Psoas muscle (tissue), 8 donors: ENCODE results near the gene HOOK1. TPM values are rescaled to one million over a fixed set of nuclear protein-coding genes. Genes with fewer than 3 reads are reported as not detected.

Experiments
- ATAC-seq, 4 donors: fragments of 200-7000 bp; cut with Tn5 transposase; one replicate each; pipeline ENCODE4 v1.9.1; 2020; ENCODE audit warnings: moderate library complexity in 3 of 4, mild to moderate bottlenecking in 2 of 4
- DNase-seq, 2 donors: peaks; one replicate each; pipeline ENCODE4 v3.0.0-alpha.2; 2020
- H3K27ac ChIP-seq: fragments of 200-600 bp; one replicate; pipeline ENCODE4 v1.8.0; 2022
- H3K27me3 ChIP-seq, 3 donors: fragments of 200-600 bp in 1 of 3; one replicate each; pipeline versions ENCODE4 v1.6.1 to v1.8.0; 2013 to 2022; ENCODE audit warnings: low read length in 2 of 3, mild to moderate bottlenecking in 2 of 3, moderate library complexity in 1 of 3; ENCODE audit not compliant: insufficient read depth in 3 of 3
- H3K36me3 ChIP-seq, 2 donors: fragments of 200-600 bp in 1 of 2; one replicate each; pipeline versions ENCODE4 v1.6.1 to v1.8.0; 2013 to 2022; ENCODE audit warnings: low read depth in 1 of 2, mild to moderate bottlenecking in 1 of 2, moderate library complexity in 1 of 2; ENCODE audit not compliant: insufficient read depth in 1 of 2
- H3K4me1 ChIP-seq: fragments of 200-600 bp; one replicate; pipeline ENCODE4 v1.8.0; 2022
- H3K4me3 ChIP-seq: fragments of 200-600 bp; one replicate; pipeline ENCODE4 v1.8.0; 2022; ENCODE audit warnings: mild to moderate bottlenecking
- H3K9me3 ChIP-seq: fragments of 200-600 bp; one replicate; pipeline ENCODE4 v1.8.0; 2022
- CTCF ChIP-seq: fragments of 200-600 bp; IDR thresholded peaks from one replicate; pipeline ENCODE4 v1.8.0; 2022; ENCODE audit warnings: antibody characterized with exemption
- WGBS, 3 donors: extraction: QIAGEN DNeasy Blood & Tissue Kit; methylation state at CpG; one replicate each; pipeline versions ENCODE4 v1.1.6 to v1.1.7; 2013; 5-methylcytosine and 5-hydroxymethylcytosine counted together
- intact Hi-C, 2 donors: fragments of 100-400 bp; cut with DNase I; formaldehyde crosslinking; loops; one replicate each; pipeline versions ENCODE4 v1.11.0 to v1.14.2; 2022
- polyA plus RNA-seq, 3 donors: library from polyadenylated mRNA; stranded (reverse); fragments of 200-250 nt; gene quantifications; one replicate each; pipeline ENCODE4 v1.2.3, GENCODE V29; 2013
- total RNA-seq, 4 donors: library from RNA; stranded (reverse); fragmentation: NEBNext Ultra II Directional in 2 of 4; extraction: Animal tissue kit (Norgen Biotek cat#: 25700) in 2 of 4; gene quantifications; one replicate each; pipeline versions ENCODE4 v1.2.1 to v1.2.4, GENCODE V29; 2021 to 2023
- donor health status: healthy with polysubstance abuse.
- donor health status: DM: no; HTN: no; CAD: no; lungs with moderate emphysema.
- donor health status: Bipolar disorder and iron deficiency.
- donor health status: healthy.
- donor health status: DM: yes; HTN: yes; CAD: no.
- donor health status: DM: no; HTN: no; CAD: no.
- donor health status: DM: no; HTN: no; CAD: no.
- donor health status: DM: yes; HTN: yes; CAD: no.

Gene HOOK1
- total and polyA plus RNA-seq, 7 donors, result 0.03 to 0.34 (median 0.09) TPM; not detected in 1

DNA sequence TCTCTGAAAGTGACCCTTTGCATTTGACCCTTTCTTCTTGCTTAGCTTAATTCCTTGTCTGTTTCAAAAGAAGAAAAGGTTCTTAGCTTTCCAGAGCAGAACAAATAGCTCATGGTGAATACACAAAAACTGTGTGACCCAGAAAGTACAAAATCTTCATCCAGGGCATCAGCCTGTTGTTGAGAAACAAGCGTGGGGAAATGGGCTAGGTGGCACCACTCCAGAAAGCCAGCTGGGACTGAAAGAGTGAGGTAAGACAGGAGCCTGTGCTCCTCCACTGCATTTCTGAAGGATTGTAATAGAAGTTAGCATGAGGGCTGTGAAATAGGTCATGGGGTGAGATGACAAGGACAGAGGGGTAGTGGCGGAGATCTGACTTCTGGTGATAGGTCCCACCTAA, 66.0 kb downstream of the HOOK1 start:
- TF ChIP-seq CTCF, result no peak
- H3K9me3 ChIP-seq, result no peaks in the 10 kb centered on the region
- H3K36me3 ChIP-seq, result no peaks in the 10 kb centered on the region
- H3K27me3 ChIP-seq, result no peaks in the 10 kb centered on the region
- WGBS, 3 donors, result 73 to 83% (median 82%) methylated on average over 2 of the region's 2 CpGs
- intact Hi-C loops, result loop anchor here in 1 of 2 donors (2.0 kb wide), 1 partner anchor 66 kb away; no protein-coding TSS in a partner anchor
- peaks cover 6% of the 10 kb centered on the region for H3K4me1 ChIP-seq
- peak; percentile 24 to 65 for DNase-seq
- H3K27ac ChIP-seq, result no peak overlapping the region
- no peak overlapping the region for H3K4me3 ChIP-seq
- ATAC-seq, result peak in 1 of 4 donors; percentile 27

DNA sequence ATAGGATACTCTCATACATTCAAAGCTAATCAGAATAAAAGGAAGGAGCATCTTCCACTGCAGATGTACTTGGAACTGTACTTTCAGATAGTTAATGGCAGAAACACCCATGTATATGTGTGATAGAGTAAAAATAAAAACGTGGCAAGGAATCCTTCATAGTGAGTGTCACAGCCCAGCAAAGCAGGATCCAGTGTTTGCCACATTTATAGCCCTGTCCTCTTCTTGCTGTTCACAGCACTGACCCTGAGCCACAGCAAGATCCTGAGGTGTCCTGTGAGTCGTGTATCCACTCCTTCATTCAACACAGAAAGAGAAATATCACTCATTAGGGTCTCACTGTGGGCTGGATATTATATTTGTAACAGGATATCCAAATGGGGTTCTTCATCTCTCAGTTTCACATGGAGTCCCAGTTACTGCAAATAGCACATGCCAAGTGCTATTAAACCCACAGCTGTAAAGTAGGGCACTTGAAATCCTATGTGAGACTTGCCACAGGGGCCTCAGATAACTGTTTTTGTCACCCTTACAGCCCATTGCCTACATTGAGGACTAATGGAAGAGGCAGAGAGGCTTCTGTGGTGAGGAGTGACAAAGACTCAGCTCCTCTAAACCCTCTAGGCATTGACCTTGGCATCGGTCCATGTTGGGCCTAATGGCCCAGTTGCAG, 70.5 kb downstream of the HOOK1 start:
- no peaks in the 10 kb centered on the region for H3K36me3 ChIP-seq
- intact Hi-C loops, result no loop called here
- no peak overlapping the region for H3K27ac ChIP-seq
- no peak for DNase-seq
- WGBS, 3 donors, result 30 to 52% (median 40%) methylated on average over 3 of the region's 3 CpGs
- H3K9me3 ChIP-seq, result no peaks in the 10 kb centered on the region
- no peaks in the 10 kb centered on the region for H3K27me3 ChIP-seq
- no peak overlapping the region for H3K4me3 ChIP-seq
- TF ChIP-seq CTCF, result no peak
- peak in 2 of 4 donors; percentile 22 to 46 for ATAC-seq
- H3K4me1 ChIP-seq, result peaks cover 6% of the 10 kb centered on the region

DNA sequence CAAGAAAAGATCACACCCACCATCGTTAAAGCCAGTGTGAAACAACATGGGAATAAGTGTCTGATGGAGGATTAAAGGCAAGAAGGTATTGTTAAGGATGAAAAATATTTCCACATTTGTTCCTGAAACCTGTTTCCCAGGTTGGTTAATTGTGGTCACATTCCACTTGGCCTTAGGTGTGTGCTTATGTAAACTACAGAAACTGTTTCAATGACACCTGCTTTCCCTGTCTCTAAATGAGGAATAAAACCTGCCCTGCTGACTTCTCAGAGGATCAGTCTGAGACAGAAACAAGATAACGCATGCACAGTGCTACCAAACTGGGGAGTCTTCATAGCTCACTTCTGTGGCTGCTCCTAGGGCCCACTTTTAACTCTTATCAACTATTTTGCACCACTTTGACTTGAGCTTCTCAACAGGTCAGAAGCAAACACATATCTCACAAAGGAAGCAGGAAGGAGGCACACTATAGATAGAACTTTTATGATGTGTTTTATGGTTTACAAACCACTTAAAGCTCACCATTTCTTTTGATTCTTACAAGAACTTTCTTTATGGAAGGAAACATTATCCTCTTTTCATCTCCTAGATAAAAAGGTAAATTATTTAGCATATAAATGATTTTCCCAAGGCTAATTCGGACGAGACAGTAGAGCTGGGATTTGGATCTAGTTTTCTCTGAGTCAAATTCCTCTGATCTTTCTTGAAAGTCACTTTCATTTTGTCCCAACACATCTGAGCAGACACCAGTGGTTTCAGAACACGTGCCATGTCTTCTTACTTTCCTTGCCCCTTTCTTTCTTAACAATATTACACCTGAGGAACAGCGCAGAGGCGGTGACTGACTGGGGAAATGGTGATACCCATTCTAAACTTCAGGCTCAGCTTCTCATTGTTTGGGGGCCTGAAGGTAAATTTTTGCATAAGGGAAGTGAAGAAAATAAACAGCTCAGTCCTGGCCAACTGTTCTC, 78.4 kb downstream of the HOOK1 start:
- no peaks in the 10 kb centered on the region for H3K4me1 ChIP-seq
- 84 to 92% (median 86%) methylated on average over 7 of the region's 7 CpGs for WGBS, 3 donors
- no peaks in the 10 kb centered on the region for H3K27me3 ChIP-seq
- no peak for DNase-seq
- intact Hi-C loops, result no loop called here
- no peak overlapping the region for H3K4me3 ChIP-seq
- H3K9me3 ChIP-seq, result no peaks in the 10 kb centered on the region
- no peaks in the 10 kb centered on the region for H3K36me3 ChIP-seq
- no peak for ATAC-seq
- no peak overlapping the region for H3K27ac ChIP-seq
- TF ChIP-seq CTCF, result no peak

DNA sequence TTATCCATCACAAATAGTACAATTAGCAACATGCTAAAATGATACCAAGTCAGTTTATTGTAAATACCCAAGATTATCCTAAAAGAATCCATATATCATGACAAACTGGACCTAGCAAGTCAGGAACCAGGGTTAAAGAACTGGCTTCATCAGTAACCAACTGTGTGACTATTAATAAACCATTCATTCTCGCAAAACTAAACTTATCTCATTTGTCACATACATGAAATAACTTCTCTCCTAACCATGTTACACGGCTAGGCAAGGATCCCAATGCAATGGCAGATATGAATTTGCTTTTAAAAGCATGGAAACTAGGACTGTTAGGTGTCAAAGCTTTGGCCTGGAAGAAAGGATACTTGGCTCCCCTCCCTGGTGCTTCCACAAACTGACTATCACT, 82.4 kb downstream of the HOOK1 start:
- no peak for DNase-seq
- intact Hi-C loops, result no loop called here
- H3K4me1 ChIP-seq, result no peaks in the 10 kb centered on the region
- H3K4me3 ChIP-seq, result no peak overlapping the region
- 30 to 56% (median 45%) methylated on average over 2 of the region's 2 CpGs for WGBS, 3 donors
- H3K27ac ChIP-seq, result no peak overlapping the region
- no peaks in the 10 kb centered on the region for H3K36me3 ChIP-seq
- TF ChIP-seq CTCF, result no peak
- no peaks in the 10 kb centered on the region for H3K9me3 ChIP-seq
- H3K27me3 ChIP-seq, result no peaks in the 10 kb centered on the region
- no peak for ATAC-seq
